ENCODE data around the gene PHTF1.

GRCh38 chr1:113808450-113809195 is 49.3 kb upstream of the PHTF1 start:
- TF ChIP-seq ZFP3 (CRISPR knock-in tag; IDR thresholded peaks at IDR 0.05), result no peak
- TF ChIP-seq POU6F1 (CRISPR knock-in tag; IDR thresholded peaks at IDR 0.05; ENCODE audit: borderline replicate concordance, low read depth), result no peak
